ENCODE data around the gene PRKN. TPM values are rescaled to one million over a fixed set of nuclear protein-coding genes. Genes with fewer than 3 reads are reported as not detected.

Gene PRKN
- polyA plus RNA-seq, 1 experiment: 0.71 TPM

GRCh38 chr6:162373868-162374267 is 353.7 kb downstream of the PRKN start:
- DNase-seq (ENCODE audit: low read depth): no peak
- Histone ChIP-seq H3K27me3 (ENCODE audit: control insufficient read depth, insufficient read depth, low read length) (no peaks in the 10 kb centered on the region), H3K4me3 (ENCODE audit: low read depth, low read length) (no peak overlapping the region), H3K36me3 (ENCODE audit: control insufficient read depth, insufficient read depth, low read length) (no peaks in the 10 kb centered on the region)
- no peak for TF ChIP-seq CTCF (IDR thresholded peaks at IDR 0.05; ENCODE audit: insufficient read depth, low read depth, low read length)
- ChIA-PET POLR2A (no interaction called here), CTCF (no interaction called here)

- H3K27me3 ChIP-seq (ENCODE audit: control insufficient read depth, insufficient read depth, low read length): no peaks in the 10 kb centered on the region
- ChIA-PET POLR2A (no interaction called here), CTCF (no interaction called here)
- no peak for TF ChIP-seq CTCF (IDR thresholded peaks at IDR 0.05; ENCODE audit: insufficient read depth, low read depth, low read length)
- no peaks in the 10 kb centered on the region for H3K36me3 ChIP-seq (ENCODE audit: control insufficient read depth, insufficient read depth, low read length)
- no peak for DNase-seq (ENCODE audit: low read depth)
- no peak overlapping the region for H3K4me3 ChIP-seq (ENCODE audit: low read depth, low read length)
Observed at GRCh38 chr6:162373192-162373591, 354.4 kb downstream of the PRKN start.

- DNase-seq (ENCODE audit: low read depth): no peak
- ChIA-PET POLR2A (no interaction called here), CTCF (no interaction called here)
Observed at GRCh38 chr6:162372106-162372505, 355.5 kb downstream of the PRKN start.

GRCh38 chr6:162371121-162371520 is 356.4 kb downstream of the PRKN start:
- no peak overlapping the region for H3K4me3 ChIP-seq (ENCODE audit: low read depth, low read length)
- ChIA-PET POLR2A (no interaction called here), CTCF (no interaction called here)
- no peaks in the 10 kb centered on the region for H3K27me3 ChIP-seq (ENCODE audit: control insufficient read depth, insufficient read depth, low read length)
- DNase-seq (ENCODE audit: low read depth): no peak
- no peaks in the 10 kb centered on the region for H3K36me3 ChIP-seq (ENCODE audit: control insufficient read depth, insufficient read depth, low read length)
- no peak for TF ChIP-seq CTCF (IDR thresholded peaks at IDR 0.05; ENCODE audit: insufficient read depth, low read depth, low read length)

More at GRCh38 chr6:162372106-162372505, 355.5 kb downstream of the PRKN start:
- Histone ChIP-seq H3K4me3 (ENCODE audit: low read depth, low read length) (no peak overlapping the region), H3K36me3 (ENCODE audit: control insufficient read depth, insufficient read depth, low read length) (no peaks in the 10 kb centered on the region), H3K27me3 (ENCODE audit: control insufficient read depth, insufficient read depth, low read length) (no peaks in the 10 kb centered on the region)
- TF ChIP-seq CTCF (IDR thresholded peaks at IDR 0.05; ENCODE audit: insufficient read depth, low read depth, low read length): no peak

- no peaks in the 10 kb centered on the region for H3K36me3 ChIP-seq (ENCODE audit: control insufficient read depth, insufficient read depth, low read length)
- ChIA-PET POLR2A (no interaction called here), CTCF (interaction anchor here (0.6 kb wide), 1 partner anchor 579 kb away, joined by 3 read pairs; no protein-coding TSS in a partner anchor)
- no peak for DNase-seq (ENCODE audit: low read depth)
- no peaks in the 10 kb centered on the region for H3K27me3 ChIP-seq (ENCODE audit: control insufficient read depth, insufficient read depth, low read length)
- H3K4me3 ChIP-seq (ENCODE audit: low read depth, low read length): no peak overlapping the region
- no peak for TF ChIP-seq CTCF (IDR thresholded peaks at IDR 0.05; ENCODE audit: insufficient read depth, low read depth, low read length)
Observed at GRCh38 chr6:162369091-162369490, 358.5 kb downstream of the PRKN start.
